Measurements from ENCODE around the gene BUB1B. TPM values are rescaled to one million over a fixed set of nuclear protein-coding genes. Genes with fewer than 3 reads are reported as not detected.

Gene BUB1B
- total RNA-seq, 3 donors from 2014 or later (not counting 1 experiment from before 2014, with no cell fraction given): 0.75 to 2.4 (median 1.9) TPM

- Mint-ChIP-seq H3K9me3 (no peaks in the 10 kb centered on the region), H3K36me3 (no peaks in the 10 kb centered on the region), H3K27me3 (ENCODE audit: low read depth in 2 of 2) (no peaks in the 10 kb centered on the region), H3K27ac (no peak overlapping the region), H3K4me3 (no peak overlapping the region), H3K4me1 (peaks cover 0 to 7% of the 10 kb centered on the region in 2 donors)
- Histone ChIP-seq H3K36me3 (ENCODE audit: control insufficient read depth, insufficient read depth, low read length) (no peaks in the 10 kb centered on the region), H3K4me3 (ENCODE audit: low read length) (no peak overlapping the region), H3K27me3 (ENCODE audit: control insufficient read depth, insufficient read depth, low read length) (no peaks in the 10 kb centered on the region), H3K27ac (ENCODE audit: low read length) (no peak overlapping the region), H3K9me3 (ENCODE audit: control insufficient read depth, insufficient read depth, low read length) (no peaks in the 10 kb centered on the region), H3K4me1 (ENCODE audit: control insufficient read depth, insufficient read depth, low read length) (no peaks in the 10 kb centered on the region)
- TF ChIP-seq CTCF (IDR thresholded peaks at IDR 0.05): peak; percentile 93
- 44% methylated on average over 3 of the region's 6 CpGs for WGBS (ENCODE audit: insufficient coverage)
- intact Hi-C loops (cut with micrococcal nuclease): loop anchor here (1.0 to 10.0 kb wide), 4 partner anchors 57 to 430 kb away; no protein-coding TSS in a partner anchor
- DNase-seq: peak in 1 of 2 donors; percentile 87
- ATAC-seq: peak; percentile 93 to 99 (median 99)
These were observed 56.4 kb downstream of the BUB1B start for GRCh38 chr15:40217166-40217824.

GRCh38 chr15:40219801-40220200 is 58.9 kb downstream of the BUB1B start:
- Mint-ChIP-seq H3K27me3 (ENCODE audit: low read depth in 2 of 2) (no peaks in the 10 kb centered on the region), H3K4me3 (no peak overlapping the region), H3K36me3 (no peaks in the 10 kb centered on the region), H3K27ac (no peak overlapping the region), H3K4me1 (peaks cover 0 to 7% of the 10 kb centered on the region in 2 donors), H3K9me3 (no peaks in the 10 kb centered on the region)
- H3K9me3 ChIP-seq (ENCODE audit: control insufficient read depth, insufficient read depth, low read length): no peaks in the 10 kb centered on the region
- no peak for DNase-seq
- no peak overlapping the region for H3K27ac ChIP-seq (ENCODE audit: low read length)
- no peak for ATAC-seq
- H3K4me1 ChIP-seq (ENCODE audit: control insufficient read depth, insufficient read depth, low read length): no peaks in the 10 kb centered on the region
- H3K36me3 ChIP-seq (ENCODE audit: control insufficient read depth, insufficient read depth, low read length): no peaks in the 10 kb centered on the region
- no peak for TF ChIP-seq CTCF (IDR thresholded peaks at IDR 0.05)
- H3K27me3 ChIP-seq (ENCODE audit: control insufficient read depth, insufficient read depth, low read length): no peaks in the 10 kb centered on the region
- no peak overlapping the region for H3K4me3 ChIP-seq (ENCODE audit: low read length)
- 100% methylated on average over 1 of the region's 1 CpG for WGBS (ENCODE audit: insufficient coverage)
- intact Hi-C loops (cut with micrococcal nuclease): loop anchor here (10.0 kb wide), 1 partner anchor 115 kb away; no protein-coding TSS in a partner anchor

- H3K4me1 ChIP-seq (ENCODE audit: control insufficient read depth, insufficient read depth, low read length): no peaks in the 10 kb centered on the region
- Mint-ChIP-seq H3K36me3 (no peaks in the 10 kb centered on the region), H3K4me1 (peaks cover 0 to 5% of the 10 kb centered on the region in 2 donors), H3K9me3 (no peaks in the 10 kb centered on the region), H3K27ac (no peak overlapping the region), H3K27me3 (ENCODE audit: low read depth in 2 of 2) (no peaks in the 10 kb centered on the region), H3K4me3 (no peak overlapping the region)
- no peaks in the 10 kb centered on the region for H3K36me3 ChIP-seq (ENCODE audit: control insufficient read depth, insufficient read depth, low read length)
- no peak for ATAC-seq
- DNase-seq: no peak
- no peak overlapping the region for H3K27ac ChIP-seq (ENCODE audit: low read length)
- no peak overlapping the region for H3K4me3 ChIP-seq (ENCODE audit: low read length)
- H3K9me3 ChIP-seq (ENCODE audit: control insufficient read depth, insufficient read depth, low read length): no peaks in the 10 kb centered on the region
- TF ChIP-seq CTCF (IDR thresholded peaks at IDR 0.05): no peak
- 96% methylated on average over 5 of the region's 6 CpGs for WGBS (ENCODE audit: insufficient coverage)
- H3K27me3 ChIP-seq (ENCODE audit: control insufficient read depth, insufficient read depth, low read length): no peaks in the 10 kb centered on the region
- intact Hi-C loops (cut with micrococcal nuclease): no loop called here
These were observed 61.3 kb downstream of the BUB1B start for GRCh38 chr15:40222131-40222530.

GRCh38 chr15:40226736-40227135 is 65.9 kb downstream of the BUB1B start:
- Mint-ChIP-seq H3K4me3 (no peak overlapping the region), H3K36me3 (no peaks in the 10 kb centered on the region), H3K27me3 (ENCODE audit: low read depth in 2 of 2) (no peaks in the 10 kb centered on the region), H3K4me1 (no peaks in the 10 kb centered on the region), H3K27ac (no peak overlapping the region), H3K9me3 (no peaks in the 10 kb centered on the region)
- intact Hi-C loops (cut with micrococcal nuclease): no loop called here
- ATAC-seq: no peak
- Histone ChIP-seq H3K27ac (ENCODE audit: low read length) (no peak overlapping the region), H3K4me3 (ENCODE audit: low read length) (no peak overlapping the region), H3K4me1 (ENCODE audit: control insufficient read depth, insufficient read depth, low read length) (no peaks in the 10 kb centered on the region), H3K27me3 (ENCODE audit: control insufficient read depth, insufficient read depth, low read length) (no peaks in the 10 kb centered on the region), H3K36me3 (ENCODE audit: control insufficient read depth, insufficient read depth, low read length) (no peaks in the 10 kb centered on the region), H3K9me3 (ENCODE audit: control insufficient read depth, insufficient read depth, low read length) (no peaks in the 10 kb centered on the region)
- no peak for DNase-seq
- TF ChIP-seq CTCF (IDR thresholded peaks at IDR 0.05): no peak

Data from natural killer cell (primary cell).